ENCODE data around the gene MYMK. TPM values are rescaled to one million over a fixed set of nuclear protein-coding genes. Genes with fewer than 3 reads are reported as not detected.

The MYMK gene
- total RNA-seq, 4 donors from 2014 or later, result not detected

DNA sequence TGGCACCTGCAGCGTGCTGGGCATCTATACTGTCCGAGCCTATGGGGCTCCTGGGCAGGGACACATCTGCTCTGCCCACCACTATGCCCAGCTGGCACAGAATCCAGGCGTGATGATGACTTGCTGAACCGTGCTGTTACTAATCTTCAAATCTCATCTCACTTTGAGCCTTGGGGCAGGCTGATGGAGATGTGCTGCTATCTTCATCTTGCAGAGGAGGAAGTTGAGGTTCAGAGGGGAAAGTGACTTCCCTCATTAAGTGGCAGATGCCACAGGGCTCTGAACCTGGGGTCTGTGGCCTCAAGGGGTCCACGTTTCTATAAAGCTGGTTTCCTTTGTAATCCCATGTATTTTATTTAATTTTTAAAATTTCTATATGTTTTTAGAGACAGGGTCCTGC is 50.5 kb downstream of the MYMK start:
- Histone ChIP-seq H3K4me3 (no peak overlapping the region), H3K4me1 (peaks cover 0 to 5% of the 10 kb centered on the region in 2 donors), H3K9me3 (no peaks in the 10 kb centered on the region), H3K27ac (no peak overlapping the region), H3K27me3 (no peaks in the 10 kb centered on the region), H3K36me3 (no peaks in the 10 kb centered on the region)
- no peak for TF ChIP-seq POLR2A (IDR thresholded peaks at IDR 0.05)
- TF ChIP-seq, protein P1, sequence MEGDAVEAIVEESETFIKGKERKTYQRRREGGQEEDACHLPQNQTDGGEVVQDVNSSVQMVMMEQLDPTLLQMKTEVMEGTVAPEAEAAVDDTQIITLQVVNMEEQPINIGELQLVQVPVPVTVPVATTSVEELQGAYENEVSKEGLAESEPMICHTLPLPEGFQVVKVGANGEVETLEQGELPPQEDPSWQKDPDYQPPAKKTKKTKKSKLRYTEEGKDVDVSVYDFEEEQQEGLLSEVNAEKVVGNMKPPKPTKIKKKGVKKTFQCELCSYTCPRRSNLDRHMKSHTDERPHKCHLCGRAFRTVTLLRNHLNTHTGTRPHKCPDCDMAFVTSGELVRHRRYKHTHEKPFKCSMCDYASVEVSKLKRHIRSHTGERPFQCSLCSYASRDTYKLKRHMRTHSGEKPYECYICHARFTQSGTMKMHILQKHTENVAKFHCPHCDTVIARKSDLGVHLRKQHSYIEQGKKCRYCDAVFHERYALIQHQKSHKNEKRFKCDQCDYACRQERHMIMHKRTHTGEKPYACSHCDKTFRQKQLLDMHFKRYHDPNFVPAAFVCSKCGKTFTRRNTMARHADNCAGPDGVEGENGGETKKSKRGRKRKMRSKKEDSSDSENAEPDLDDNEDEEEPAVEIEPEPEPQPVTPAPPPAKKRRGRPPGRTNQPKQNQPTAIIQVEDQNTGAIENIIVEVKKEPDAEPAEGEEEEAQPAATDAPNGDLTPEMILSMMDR (IDR thresholded peaks at IDR 0.05), result no peak
- DNase-seq, result no peak
- intact Hi-C loops (cut with DNase I; ENCODE audit: low total_unique reads), result no loop called here

DNA sequence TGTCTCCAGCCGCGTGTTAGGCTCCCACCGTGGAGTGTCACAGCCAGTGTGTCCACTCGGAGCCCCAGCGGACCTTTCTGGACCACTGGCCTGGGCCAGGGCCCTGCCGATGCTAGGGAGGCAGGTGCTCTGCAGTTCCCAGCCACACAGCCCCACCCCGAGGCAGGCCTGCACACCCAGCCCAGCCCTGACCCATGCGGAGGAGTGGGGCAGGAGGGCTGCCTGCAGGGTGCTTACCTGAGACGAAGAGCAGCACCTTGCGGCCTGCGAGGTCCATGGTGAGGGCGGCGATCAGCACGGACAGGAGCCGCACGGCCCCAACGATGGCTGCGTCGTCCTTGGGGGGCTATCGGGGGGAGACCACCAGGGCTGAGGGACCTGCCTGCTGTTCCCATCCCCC is 51.0 kb downstream of the MYMK start:
- H3K9me3 ChIP-seq, result no peaks in the 10 kb centered on the region
- DNase-seq, result no peak
- no peaks in the 10 kb centered on the region for H3K27me3 ChIP-seq
- no peak overlapping the region for H3K4me3 ChIP-seq
- peaks cover 0 to 4% of the 10 kb centered on the region in 2 donors for H3K4me1 ChIP-seq
- H3K36me3 ChIP-seq, result no peaks in the 10 kb centered on the region
- TF ChIP-seq, protein P1 (IDR thresholded peaks at IDR 0.05), result no peak
- no peak for TF ChIP-seq POLR2A (IDR thresholded peaks at IDR 0.05)
- intact Hi-C loops (cut with DNase I; ENCODE audit: low total_unique reads), result no loop called here
- H3K27ac ChIP-seq, result no peak overlapping the region

DNA sequence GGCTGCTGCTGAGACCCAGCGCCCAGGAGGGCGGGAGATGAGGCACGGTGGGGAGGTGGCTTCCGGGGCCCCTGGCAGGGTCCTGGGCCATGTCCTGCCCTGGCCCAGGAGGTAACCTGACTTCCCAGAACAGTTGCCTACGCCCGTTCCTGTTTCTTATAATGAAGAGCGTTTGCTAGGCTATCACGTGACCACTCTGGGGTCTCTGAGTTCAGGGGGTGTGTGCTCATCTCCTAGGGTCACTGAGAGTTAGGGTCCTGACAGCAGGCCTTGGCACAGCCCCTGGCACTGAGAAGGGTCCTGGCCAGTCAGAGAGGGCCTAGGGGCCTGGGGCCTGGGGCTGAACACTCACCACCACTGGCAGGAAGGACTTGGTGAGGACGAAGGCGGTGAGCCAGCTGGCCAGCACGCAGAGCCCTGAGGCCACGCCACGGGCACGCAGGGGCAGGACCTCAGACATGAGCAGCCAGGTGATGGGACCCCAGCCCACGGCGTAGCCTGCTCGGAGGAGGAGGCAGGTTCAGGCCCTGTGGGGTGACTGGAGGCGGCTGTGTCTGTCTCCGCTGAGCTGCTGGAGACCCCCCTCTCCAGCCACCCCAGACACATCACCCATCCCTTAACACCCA is 51.9 kb downstream of the MYMK start:
- no peak for DNase-seq
- H3K27me3 ChIP-seq, result no peaks in the 10 kb centered on the region
- no peaks in the 10 kb centered on the region for H3K9me3 ChIP-seq
- H3K36me3 ChIP-seq, result no peaks in the 10 kb centered on the region
- intact Hi-C loops (cut with DNase I; ENCODE audit: low total_unique reads), result no loop called here
- TF ChIP-seq, protein P1 (IDR thresholded peaks at IDR 0.05), result no peak
- TF ChIP-seq POLR2A (IDR thresholded peaks at IDR 0.05), result no peak
- no peak overlapping the region for H3K4me3 ChIP-seq
- H3K4me1 ChIP-seq, result no peaks in the 10 kb centered on the region
- H3K27ac ChIP-seq, result no peak overlapping the region

DNA sequence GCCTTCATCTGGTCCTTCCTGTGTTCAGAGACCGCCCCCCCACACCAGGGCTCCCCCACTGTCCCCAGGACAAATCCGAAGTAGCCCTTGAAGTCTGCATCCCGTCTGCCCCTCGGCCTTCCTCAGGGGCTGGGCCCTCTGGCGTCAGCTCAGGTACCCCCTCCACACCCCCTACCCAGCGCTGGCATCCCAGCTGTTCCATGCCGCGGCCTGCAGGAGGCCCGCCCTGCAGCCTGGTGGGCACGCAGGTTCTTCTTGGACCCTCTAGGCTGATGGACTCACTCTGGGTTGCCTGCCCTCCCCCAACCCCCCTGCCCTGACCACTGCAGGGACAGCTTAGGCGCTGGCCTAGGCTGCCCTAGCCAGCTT is 52.5 kb downstream of the MYMK start:
- TF ChIP-seq POLR2A (IDR thresholded peaks at IDR 0.05), result no peak
- TF ChIP-seq, protein P1 (IDR thresholded peaks at IDR 0.05), result no peak
- intact Hi-C loops (cut with DNase I; ENCODE audit: low total_unique reads), result no loop called here
- H3K36me3 ChIP-seq, result no peaks in the 10 kb centered on the region

DNA sequence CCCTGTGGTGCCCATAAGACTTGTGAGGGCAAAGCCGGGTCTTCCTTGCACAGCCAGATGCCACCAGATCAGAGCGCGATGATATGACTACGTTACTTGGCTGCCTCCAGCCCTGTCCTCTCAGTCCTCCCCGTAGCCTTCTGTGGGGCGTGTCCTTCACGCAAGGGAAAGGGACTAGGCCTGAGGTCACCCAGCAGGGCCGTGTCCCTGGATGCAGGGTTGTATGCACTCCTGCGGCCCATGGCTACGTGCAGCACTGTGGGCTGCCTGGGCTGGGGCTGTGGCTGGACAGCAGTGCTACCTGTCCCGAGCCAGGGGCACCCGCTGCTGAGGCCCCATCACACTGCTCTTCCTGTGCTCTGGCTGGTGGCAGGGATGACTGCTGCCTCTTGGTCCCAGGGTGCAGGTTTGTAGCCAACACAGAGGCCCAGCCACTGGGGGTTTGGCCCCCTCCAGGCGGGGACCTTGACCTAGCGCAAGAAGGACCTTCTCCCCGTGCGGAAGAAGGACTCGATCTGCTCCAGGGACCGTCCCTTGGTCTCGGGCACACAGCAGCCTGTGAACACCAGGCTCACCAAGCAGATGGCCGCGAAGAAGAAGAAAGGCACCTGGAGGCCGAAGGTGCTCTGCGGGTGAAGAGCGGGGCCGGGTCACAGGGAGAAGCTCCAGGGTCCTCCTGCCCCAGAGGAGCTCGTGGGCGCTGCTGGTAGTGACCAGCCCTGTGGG is 53.0 kb downstream of the MYMK start:
- TF ChIP-seq, protein P1 (IDR thresholded peaks at IDR 0.05), result no peak
- no peak for TF ChIP-seq POLR2A (IDR thresholded peaks at IDR 0.05)
- intact Hi-C loops (cut with DNase I; ENCODE audit: low total_unique reads), result no loop called here
- Histone ChIP-seq H3K27ac (no peak overlapping the region), H3K9me3 (no peaks in the 10 kb centered on the region), H3K36me3 (no peaks in the 10 kb centered on the region), H3K27me3 (no peaks in the 10 kb centered on the region), H3K4me1 (no peaks in the 10 kb centered on the region), H3K4me3 (no peak overlapping the region)
- no peak for DNase-seq

More for the DNA sequence above, 52.5 kb downstream of the MYMK start:
- Histone ChIP-seq H3K27ac (no peak overlapping the region), H3K4me1 (no peaks in the 10 kb centered on the region), H3K4me3 (no peak overlapping the region), H3K9me3 (no peaks in the 10 kb centered on the region), H3K27me3 (no peaks in the 10 kb centered on the region)
- no peak for DNase-seq

Data from uterus (tissue), 4 donors.